HG03354 (cell line): ENCODE results near the gene KCNJ12.

Experiments used
- ATAC-seq: cut with Tn5 transposase; IDR thresholded peaks from one replicate; pipeline ENCODE4 v1.9.1; 2021; ENCODE audit warnings: mild to moderate bottlenecking; ENCODE audit not compliant: unreplicated experiment, poor library complexity, severe bottlenecking

Gene KCNJ12

DNA sequence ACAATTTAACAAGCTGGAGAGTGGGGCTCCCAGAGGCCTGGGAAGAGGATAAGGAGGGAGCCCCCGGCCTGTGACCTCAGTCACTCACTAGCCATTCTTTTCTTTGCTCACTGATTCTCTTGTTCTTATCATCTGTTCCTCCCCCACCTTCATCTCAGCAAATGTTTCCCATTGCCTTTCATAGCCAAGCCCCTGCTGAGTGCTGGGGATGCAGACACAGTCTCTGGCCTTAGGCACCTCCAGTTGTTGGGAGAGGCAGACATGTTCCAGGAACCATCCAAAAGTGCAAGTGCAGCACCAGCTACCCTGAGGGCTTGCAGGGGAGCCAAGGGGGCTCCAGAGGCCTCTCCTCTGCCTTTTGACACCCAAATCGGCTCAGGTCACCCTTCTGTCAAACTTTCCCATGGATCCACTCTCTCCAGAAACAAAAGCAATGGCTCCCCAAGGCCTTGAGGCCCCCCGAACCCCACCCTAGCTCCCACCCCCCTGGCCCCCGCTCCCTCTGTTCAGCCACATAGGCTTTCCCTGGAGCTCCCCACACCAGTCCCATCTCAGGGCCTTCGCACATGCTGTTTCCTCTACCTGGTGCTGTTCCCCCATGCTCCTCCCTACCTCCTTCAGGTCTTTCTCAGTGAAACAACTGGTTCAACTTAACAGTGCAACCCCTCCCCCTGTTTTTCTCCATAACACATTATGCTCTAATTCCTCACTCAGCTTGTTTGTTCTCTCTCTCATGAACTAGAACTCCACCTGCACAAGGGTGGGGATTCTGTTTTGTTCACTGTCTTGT lies 14.9 kb upstream of the KCNJ12 start:
- no peak for ATAC-seq

GRCh38 chr17:21362331-21362931 lies 13.7 kb upstream of the KCNJ12 start:
- no peak for ATAC-seq

- no peak for ATAC-seq
Observed at GRCh38 chr17:21363776-21364642, 12.1 kb upstream of the KCNJ12 start.

GRCh38 chr17:21365016-21365415 lies 11.1 kb upstream of the KCNJ12 start:
- no peak for ATAC-seq

DNA sequence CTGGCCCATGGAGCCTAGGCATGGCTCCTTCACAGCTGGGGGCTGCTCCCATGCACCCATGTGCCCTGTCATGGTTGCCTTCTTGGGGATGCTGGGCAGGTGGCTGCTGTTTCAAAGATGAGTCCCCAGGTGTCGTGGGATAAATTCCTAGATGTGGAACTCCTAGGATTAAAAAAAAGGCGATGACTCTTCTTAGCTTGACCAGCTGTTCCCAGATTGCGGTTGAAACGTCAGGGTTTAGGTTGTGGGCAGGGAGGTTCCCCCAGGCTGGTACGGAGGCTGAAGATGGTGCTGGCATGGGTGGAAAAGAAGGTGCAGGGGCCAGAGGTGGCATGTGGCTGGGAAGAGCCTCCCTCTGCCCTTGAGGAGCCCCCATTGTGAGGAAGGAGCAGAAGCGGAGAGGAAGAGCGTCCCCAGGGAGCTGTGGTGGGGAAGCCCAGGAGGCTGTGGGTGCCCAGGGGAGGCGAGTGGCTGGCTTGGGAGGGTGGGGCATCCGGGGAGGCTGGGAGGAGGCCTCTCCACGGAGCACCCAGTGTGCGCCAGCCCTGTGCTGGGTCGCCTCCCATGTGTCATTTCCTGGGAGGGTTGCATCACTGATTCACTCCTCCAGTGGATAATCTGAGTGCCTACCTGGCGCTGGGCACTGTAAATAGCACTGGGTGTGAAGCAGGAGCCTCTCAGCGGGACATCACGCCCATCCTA lies 7.5 kb upstream of the KCNJ12 start:
- ATAC-seq, result no peak

DNA sequence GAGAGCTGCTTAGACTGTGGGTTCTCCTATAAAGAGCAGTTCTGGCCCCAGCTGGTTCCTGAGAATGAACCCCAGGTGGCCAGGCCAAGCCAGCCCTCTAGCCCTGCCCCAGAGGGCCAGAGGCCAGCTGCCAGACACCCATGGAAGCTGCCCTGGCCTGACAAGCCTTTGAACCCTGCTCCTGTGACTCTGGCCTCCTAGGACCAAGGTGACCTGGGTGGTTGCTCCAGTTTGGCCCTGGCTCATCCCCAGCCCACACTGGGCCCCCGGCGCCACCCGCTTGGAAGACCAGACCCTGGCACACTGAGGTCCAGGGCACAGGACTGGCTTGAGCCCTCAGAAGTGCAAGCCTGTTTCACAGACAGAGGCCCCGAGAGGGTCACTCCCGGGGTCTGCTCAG lies 6.8 kb upstream of the KCNJ12 start:
- ATAC-seq, result no peak

DNA sequence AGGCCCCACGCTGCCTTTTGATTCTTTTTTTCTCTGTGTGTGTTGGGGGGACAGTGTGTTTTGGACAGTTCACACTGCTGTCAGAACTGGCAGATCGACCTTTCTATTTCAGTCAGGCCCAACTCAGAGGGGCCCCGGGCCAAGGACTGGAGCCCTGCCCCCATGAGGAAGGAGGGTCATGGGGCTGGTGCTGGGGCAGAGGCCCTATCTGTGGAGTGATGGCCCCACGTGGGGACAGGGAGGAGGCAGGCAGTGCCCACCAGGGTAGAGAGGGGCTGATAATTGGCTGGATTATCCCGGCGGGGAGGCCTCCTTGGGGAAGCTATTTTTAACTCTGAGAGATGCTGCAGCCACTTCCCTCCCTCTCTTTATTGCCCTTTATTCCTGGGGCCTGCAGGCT lies 5.7 kb upstream of the KCNJ12 start:
- ATAC-seq, result no peak

- no peak for ATAC-seq
Observed at GRCh38 chr17:21371511-21372081, 4.6 kb upstream of the KCNJ12 start.

DNA sequence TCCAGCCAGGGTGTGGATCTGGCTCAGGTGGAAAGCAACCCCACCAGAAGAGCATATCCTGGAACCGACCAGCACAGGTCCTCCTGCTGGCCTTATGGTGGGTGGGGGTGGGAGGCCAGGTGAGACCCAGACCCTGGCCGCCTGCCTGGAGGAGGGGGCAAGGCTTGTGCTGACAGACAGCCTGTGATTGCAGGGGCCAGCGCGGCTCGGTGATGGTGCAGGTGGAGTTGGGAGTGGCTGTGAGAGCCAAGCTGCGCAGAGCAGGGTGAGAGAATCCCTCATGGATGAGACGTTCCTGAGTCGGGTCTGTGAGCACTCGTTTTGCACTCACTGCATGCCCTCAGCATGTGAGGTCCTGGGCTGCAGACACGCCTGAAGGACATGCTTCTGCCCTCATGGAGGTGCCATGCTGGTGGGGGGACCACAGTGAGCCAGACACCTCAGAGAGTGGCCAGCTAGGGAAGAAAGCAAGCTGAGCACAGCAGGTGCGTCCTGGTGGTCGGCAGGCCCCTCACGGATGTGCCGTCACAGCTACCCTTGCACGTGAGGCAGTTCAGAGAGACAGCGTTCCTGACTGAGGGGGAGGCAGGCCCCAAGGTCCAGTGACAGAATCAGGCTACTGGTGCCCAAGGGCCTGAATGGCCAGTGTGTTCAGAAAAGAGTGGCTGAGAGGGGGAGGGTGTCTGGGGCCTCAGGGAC lies 3.8 kb upstream of the KCNJ12 start:
- no peak for ATAC-seq

GRCh38 chr17:21373036-21373435 lies 3.1 kb upstream of the KCNJ12 start:
- no peak for ATAC-seq

- no peak for ATAC-seq
Observed at GRCh38 chr17:21373696-21374440, 2.3 kb upstream of the KCNJ12 start.

DNA sequence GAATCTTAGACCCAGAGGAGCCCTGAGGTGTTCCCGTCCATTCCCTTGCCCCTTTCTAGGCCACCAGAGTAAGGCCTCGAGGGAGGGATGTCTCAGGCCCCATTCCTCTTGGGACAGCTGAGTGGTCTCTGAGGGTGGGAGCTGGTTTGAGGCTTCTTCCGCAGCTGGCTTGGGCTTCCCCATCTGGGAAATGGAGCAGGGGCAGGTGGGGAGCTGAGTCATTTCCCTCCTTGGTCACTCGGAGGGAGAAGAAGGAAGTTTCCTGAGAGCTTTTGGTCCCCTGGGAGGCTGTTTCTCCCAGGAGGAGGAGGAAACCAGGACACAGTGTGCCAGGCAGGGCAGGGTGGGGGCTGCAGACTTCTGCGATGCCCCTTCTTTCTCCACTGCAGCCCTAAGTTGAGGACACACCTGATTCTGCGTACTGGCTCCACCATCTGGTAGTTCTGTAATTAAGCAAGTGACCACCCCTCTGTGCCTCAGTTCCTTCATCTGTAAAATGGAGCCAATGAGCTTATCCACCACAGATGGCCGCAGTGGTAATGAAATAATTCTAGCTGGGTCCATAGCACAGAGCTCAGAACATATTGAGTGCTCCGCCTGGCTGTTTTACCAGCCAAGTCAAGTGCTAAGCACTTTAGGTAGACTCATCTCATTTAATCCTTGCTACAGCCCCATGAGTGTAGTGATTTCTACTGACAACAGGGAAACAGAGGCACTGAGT lies 1.6 kb upstream of the KCNJ12 start:
- no peak for ATAC-seq

DNA sequence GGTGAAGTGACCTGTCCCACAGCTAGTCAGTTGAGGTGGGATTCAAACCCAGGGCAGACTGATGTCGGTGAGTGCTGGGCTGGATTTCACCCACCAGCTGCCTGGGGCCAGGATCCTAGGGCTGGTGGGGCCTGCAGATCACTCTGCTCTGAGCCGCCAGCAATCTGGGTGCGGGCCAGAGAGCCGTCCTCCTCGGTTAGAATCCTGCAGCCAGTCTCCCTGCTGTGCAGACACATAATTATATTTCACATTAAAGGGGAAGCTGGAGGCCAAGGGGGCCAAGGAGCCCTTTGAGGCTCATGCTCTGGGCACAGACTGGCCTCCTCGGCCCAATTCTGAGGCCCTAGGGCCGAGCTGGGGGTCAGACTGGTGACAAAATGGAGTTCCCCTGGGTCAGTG lies 996 bp upstream of the KCNJ12 start:
- ATAC-seq, result no peak

DNA sequence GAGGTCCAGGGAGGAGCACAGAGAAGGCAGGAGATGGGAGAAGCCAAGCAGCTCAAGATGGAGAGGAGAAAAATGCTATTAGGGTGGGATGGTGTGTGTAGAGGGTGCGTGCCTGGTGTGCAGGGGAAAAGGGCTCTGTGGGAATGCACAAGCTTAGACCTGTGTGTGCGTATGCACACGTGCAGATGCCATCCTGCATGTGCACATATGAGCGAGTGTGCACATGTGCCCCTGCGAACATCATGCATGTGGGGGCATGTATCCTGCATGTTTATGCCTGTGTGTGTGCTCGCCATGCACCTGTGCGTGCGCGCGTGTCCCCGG lies 438 bp upstream of the KCNJ12 start:
- no peak for ATAC-seq

- no peak for ATAC-seq
Observed at GRCh38 chr17:21376759-21377690, 868 bp downstream of the KCNJ12 start.

DNA sequence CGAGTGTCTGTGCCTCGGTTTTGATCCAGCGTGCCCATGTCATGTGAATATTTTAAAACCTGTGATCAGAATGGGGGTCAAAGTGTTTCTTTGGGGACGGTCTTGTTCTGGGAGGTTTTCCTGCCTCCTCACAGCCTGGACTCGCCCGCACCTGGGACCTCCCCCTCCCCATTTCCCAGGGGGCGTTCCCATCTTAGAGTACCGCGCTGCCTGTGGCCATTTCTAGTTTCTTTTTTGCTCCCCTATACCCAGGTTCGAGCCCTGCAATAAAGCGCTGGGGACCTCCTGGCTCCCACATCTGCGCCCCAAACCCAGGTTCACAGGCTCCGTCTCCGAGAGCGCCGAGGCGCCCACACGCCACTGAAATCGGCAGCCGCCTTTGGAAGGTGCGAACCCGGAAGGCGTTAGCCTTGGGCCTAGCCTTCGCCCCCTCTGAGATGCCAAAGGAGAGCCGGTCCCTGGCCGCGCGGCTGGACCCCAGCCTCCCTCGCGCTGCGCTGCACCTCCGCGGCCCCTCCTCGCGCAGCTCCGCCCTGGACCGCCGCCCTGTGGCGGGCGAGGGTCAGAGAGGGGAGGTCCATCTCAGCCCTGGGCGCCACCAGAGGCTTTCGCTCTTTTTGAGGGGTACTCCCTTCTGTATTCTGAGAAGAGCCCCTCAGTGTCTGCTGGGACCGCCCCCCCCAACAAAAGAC lies 1.7 kb downstream of the KCNJ12 start:
- no peak for ATAC-seq
